K562 (cell line): ENCODE results near the gene RAB2B. TPM values are rescaled to one million over a fixed set of nuclear protein-coding genes. Genes with fewer than 3 reads are reported as not detected.
A peak's percentile ranks its signal among the peaks of the same experiment; 100 is the strongest.

ENCODE experiments used
- CBFB ChIP-seq: sonication (generic); formaldehyde crosslinking; IDR thresholded peaks from 2 replicates; pipeline ENCODE4 v1.4.0; 2020; ENCODE audit warnings: mild to moderate bottlenecking, missing genetic modification reagents
- CEBPG ChIP-seq, 3 experiments: fragments of 200-800 bp in 1 of 3; sonication (Bioruptor generic) in 1 of 3; sonication (generic) in 1 of 3; formaldehyde crosslinking in 1 of 3; IDR thresholded peaks in 2 of 3; conservative IDR thresholded peaks in 1 of 3; 2 replicates each; pipeline versions ENCODE4 v1.6.1 to v1.8.0; 2016 to 2022; ENCODE audit warnings: missing compliant biosample characterization in 2 of 3, missing genetic modification characterization in 2 of 3, mild to moderate bottlenecking in 1 of 3, missing genetic modification reagents in 1 of 3
- KDM2B ChIP-seq: fragments of 250-450 bp; sonication (Bioruptor Pico); IDR thresholded peaks from 2 replicates; pipeline ENCODE4 v1.8.0; 2021; ENCODE audit warnings: mild to moderate bottlenecking, moderate library complexity
- ZNF324 ChIP-seq: fragments of 250-450 bp; sonication (Bioruptor Pico); IDR thresholded peaks from 2 replicates; pipeline ENCODE4 v1.4.0; 2020; ENCODE audit warnings: mild to moderate bottlenecking
- polyA plus RNA-seq, 8 experiments: library from polyadenylated mRNA; depleted of rRNA in 4 of 8; stranded (reverse) in 5 of 8; unstranded in 3 of 8; fragments of >200 nt; fragmentation: Nextera tagmentation in 2 of 8; fragmentation: Illumina TruSeq in 1 of 8; extraction: Ambion mirVana in 2 of 8; extraction: Trizol in 1 of 8; gene quantifications; 2 replicates each; pipeline versions ENCODE4 v1.2.1 to v1.2.3, GENCODE V29; 2011 to 2014; ENCODE audit warnings: inconsistent platforms in 1 of 8, missing spikeins in 1 of 8
- total RNA-seq, 7 experiments: library from RNA; depleted of rRNA in 6 of 7; stranded (reverse); fragments of >200 nt in 6 of 7; fragmentation: Illumina TruSeq in 2 of 7; extraction: Trizol in 2 of 7; gene quantifications; 2 replicates each; pipeline versions ENCODE4 v1.2.1 to v1.2.3, GENCODE V29; 2011 to 2021; ENCODE audit warnings: low replicate concordance in 1 of 7
- TF ChIP-seq, protein P1 (sequence below), 2 experiments: IDR thresholded peaks; 2 replicates each; pipeline ENCODE4 v1.6.1; 2011; ENCODE audit warnings: borderline replicate concordance in 1 of 2, control low read depth in 1 of 2, low read depth in 1 of 2, low read length in 1 of 2, mild to moderate bottlenecking in 1 of 2, mixed read lengths in 1 of 2, moderate library complexity in 1 of 2; ENCODE audit not compliant: insufficient read depth in 1 of 2, insufficient read length in 1 of 2, poor library complexity in 1 of 2, severe bottlenecking in 1 of 2; ENCODE audit errors: extremely low read depth in 1 of 2
- TF ChIP-seq, protein P2 (sequence below): sonication (generic); formaldehyde crosslinking; IDR thresholded peaks from 2 replicates; pipeline ENCODE4 v1.8.0; 2022; ENCODE audit warnings: mild to moderate bottlenecking, missing genetic modification reagents
- TF ChIP-seq, protein P3 (sequence below): sonication (generic); formaldehyde crosslinking; IDR thresholded peaks from 2 replicates; pipeline ENCODE4 v1.8.1; 2022; ENCODE audit warnings: missing genetic modification reagents
- TF ChIP-seq, protein P4 (sequence below), 3 experiments: fragments of 200-800 bp in 1 of 3; fragments of 250-450 bp in 1 of 3; fragments of 450-650 bp in 1 of 3; sonication (Bioruptor Pico) in 1 of 3; sonication (Bioruptor generic) in 1 of 3; formaldehyde crosslinking in 1 of 3; IDR thresholded peaks; 2 replicates each; pipeline versions ENCODE4 v1.6.1 to v1.8.0; 2016 to 2022; ENCODE audit warnings: mild to moderate bottlenecking in 2 of 3, missing genetic modification characterization in 2 of 3, missing compliant biosample characterization in 1 of 3, moderate library complexity in 1 of 3
- TF ChIP-seq, protein P5 (sequence below), 2 experiments: fragments of 450-650 bp in 1 of 2; sonication (generic) in 1 of 2; formaldehyde crosslinking in 1 of 2; IDR thresholded peaks in 1 of 2; conservative IDR thresholded peaks in 1 of 2; 2 replicates each; pipeline versions ENCODE4 v1.6.1 to v1.8.1; 2016 to 2023; ENCODE audit warnings: mild to moderate bottlenecking in 2 of 2, moderate library complexity in 2 of 2, inconsistent platforms in 1 of 2, missing genetic modification reagents in 1 of 2

The RAB2B gene
- total and polyA plus RNA-seq, 9 of the 15 experiments (the other 6 are each of a cell fraction or from before 2014, with no cell fraction given) = 4.6 to 19.8 (median 9.8) TPM

DNA sequence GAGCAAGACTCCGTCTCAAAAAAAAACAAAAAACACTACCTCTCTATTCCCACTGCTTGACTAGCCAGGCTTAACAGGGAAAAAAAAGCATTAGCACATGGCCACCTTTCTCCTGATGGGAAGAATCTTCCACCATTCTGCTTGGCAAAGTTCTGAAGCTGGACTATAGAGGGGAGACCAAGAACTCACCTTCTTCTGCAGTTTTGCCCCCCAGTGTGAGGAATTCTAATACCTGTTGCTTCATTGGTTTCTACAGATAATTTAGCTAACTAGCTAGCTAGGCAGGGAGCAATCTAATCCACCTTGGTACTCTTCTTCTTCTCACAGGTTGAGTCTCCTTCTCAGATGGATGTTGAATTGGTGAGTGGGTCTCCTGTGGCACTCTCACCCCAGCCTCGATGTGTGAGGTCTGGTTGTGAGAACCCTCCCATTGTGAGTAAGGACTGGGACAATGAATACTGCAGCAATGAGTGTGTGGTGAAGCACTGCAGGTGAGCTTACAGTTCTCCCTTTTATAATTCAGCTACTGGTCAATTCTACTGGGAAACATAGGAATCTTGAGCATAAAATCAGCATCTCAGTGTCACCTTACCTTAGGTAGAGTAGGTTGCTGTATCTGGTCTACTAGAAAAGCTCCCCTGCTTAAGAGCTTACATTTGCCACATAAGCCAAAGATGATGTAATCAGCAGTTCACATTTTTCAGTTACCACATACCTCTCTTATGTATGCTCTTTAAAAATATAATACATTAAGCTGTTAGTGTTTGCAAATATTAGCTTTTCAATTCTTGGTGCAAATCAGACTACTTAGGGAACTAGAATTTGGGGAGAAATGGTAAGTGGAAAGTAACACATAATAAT is 18.4 kb upstream of the RAB2B start (continued):
- TF ChIP-seq, protein P1, sequence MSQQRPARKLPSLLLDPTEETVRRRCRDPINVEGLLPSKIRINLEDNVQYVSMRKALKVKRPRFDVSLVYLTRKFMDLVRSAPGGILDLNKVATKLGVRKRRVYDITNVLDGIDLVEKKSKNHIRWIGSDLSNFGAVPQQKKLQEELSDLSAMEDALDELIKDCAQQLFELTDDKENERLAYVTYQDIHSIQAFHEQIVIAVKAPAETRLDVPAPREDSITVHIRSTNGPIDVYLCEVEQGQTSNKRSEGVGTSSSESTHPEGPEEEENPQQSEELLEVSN (IDR thresholded peaks at IDR 0.05; ENCODE audit: borderline replicate concordance in 1 of 2, extremely low read depth in 1 of 2, insufficient read depth in 1 of 2, insufficient read length in 1 of 2, low read depth in 1 of 2, low read length in 1 of 2, poor library complexity in 1 of 2, severe bottlenecking in 1 of 2) = no peak
- TF ChIP-seq KDM2B (CRISPR knock-in tag) = no peak
- TF ChIP-seq, protein P2, sequence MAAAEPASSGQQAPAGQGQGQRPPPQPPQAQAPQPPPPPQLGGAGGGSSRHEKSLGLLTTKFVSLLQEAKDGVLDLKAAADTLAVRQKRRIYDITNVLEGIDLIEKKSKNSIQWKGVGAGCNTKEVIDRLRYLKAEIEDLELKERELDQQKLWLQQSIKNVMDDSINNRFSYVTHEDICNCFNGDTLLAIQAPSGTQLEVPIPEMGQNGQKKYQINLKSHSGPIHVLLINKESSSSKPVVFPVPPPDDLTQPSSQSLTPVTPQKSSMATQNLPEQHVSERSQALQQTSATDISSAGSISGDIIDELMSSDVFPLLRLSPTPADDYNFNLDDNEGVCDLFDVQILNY (CRISPR knock-in tag) = no peak
- TF ChIP-seq ZNF324 (CRISPR knock-in tag) = no peak
- TF ChIP-seq CBFB (CRISPR knock-in tag) = no peak
- TF ChIP-seq CEBPG (CRISPR knock-in tag; IDR thresholded peaks at IDR 0.05) = no peak
- peak; percentile 53 to 87 for TF ChIP-seq CEBPG (tag; conservative IDR thresholded peaks at IDR 0.05 in 1 of 2, IDR thresholded peaks at IDR 0.05 in 1 of 2)
- TF ChIP-seq, protein P3, sequence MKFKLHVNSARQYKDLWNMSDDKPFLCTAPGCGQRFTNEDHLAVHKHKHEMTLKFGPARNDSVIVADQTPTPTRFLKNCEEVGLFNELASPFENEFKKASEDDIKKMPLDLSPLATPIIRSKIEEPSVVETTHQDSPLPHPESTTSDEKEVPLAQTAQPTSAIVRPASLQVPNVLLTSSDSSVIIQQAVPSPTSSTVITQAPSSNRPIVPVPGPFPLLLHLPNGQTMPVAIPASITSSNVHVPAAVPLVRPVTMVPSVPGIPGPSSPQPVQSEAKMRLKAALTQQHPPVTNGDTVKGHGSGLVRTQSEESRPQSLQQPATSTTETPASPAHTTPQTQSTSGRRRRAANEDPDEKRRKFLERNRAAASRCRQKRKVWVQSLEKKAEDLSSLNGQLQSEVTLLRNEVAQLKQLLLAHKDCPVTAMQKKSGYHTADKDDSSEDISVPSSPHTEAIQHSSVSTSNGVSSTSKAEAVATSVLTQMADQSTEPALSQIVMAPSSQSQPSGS (CRISPR knock-in tag) = no peak
- TF ChIP-seq, protein P4, sequence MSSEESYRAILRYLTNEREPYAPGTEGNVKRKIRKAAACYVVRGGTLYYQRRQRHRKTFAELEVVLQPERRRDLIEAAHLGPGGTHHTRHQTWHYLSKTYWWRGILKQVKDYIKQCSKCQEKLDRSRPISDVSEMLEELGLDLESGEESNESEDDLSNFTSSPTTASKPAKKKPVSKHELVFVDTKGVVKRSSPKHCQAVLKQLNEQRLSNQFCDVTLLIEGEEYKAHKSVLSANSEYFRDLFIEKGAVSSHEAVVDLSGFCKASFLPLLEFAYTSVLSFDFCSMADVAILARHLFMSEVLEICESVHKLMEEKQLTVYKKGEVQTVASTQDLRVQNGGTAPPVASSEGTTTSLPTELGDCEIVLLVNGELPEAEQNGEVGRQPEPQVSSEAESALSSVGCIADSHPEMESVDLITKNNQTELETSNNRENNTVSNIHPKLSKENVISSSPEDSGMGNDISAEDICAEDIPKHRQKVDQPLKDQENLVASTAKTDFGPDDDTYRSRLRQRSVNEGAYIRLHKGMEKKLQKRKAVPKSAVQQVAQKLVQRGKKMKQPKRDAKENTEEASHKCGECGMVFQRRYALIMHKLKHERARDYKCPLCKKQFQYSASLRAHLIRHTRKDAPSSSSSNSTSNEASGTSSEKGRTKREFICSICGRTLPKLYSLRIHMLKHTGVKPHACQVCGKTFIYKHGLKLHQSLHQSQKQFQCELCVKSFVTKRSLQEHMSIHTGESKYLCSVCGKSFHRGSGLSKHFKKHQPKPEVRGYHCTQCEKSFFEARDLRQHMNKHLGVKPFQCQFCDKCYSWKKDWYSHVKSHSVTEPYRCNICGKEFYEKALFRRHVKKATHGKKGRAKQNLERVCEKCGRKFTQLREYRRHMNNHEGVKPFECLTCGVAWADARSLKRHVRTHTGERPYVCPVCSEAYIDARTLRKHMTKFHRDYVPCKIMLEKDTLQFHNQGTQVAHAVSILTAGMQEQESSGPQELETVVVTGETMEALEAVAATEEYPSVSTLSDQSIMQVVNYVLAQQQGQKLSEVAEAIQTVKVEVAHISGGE (CRISPR knock-in tag; IDR thresholded peaks at IDR 0.05) = no peak
- TF ChIP-seq, protein P5, sequence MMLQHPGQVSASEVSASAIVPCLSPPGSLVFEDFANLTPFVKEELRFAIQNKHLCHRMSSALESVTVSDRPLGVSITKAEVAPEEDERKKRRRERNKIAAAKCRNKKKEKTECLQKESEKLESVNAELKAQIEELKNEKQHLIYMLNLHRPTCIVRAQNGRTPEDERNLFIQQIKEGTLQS (IDR thresholded peaks at IDR 0.05) = peak; percentile 68
- TF ChIP-seq, protein P5 (CRISPR knock-in tag; conservative IDR thresholded peaks at IDR 0.05) = no peak
